ENCODE data around the gene CD300LG. TPM values are rescaled to one million over a fixed set of nuclear protein-coding genes. Genes with fewer than 3 reads are reported as not detected.

Gene CD300LG
- total RNA-seq, 1 donor from 2014 or later = not detected

- H3K4me3 Mint-ChIP-seq = no peak overlapping the region
- peaks cover 3% of the 10 kb centered on the region for H3K36me3 Mint-ChIP-seq
- H3K27me3 Mint-ChIP-seq = no peaks in the 10 kb centered on the region
- no peak for DNase-seq (ENCODE audit: extremely low spot score, unreplicated experiment)
- no peaks in the 10 kb centered on the region for H3K4me1 Mint-ChIP-seq (ENCODE audit: unreplicated experiment)
- H3K27ac Mint-ChIP-seq = no peak overlapping the region
- no peak for TF ChIP-seq CTCF (conservative IDR thresholded peaks at IDR 0.05)
- no peaks in the 10 kb centered on the region for H3K9me3 Mint-ChIP-seq
Observed at GRCh38 chr17:43817826-43818225, 29.1 kb upstream of the CD300LG start.

GRCh38 chr17:43818966-43819365, 28.0 kb upstream of the CD300LG start:
- Mint-ChIP-seq H3K36me3 (peaks cover 8% of the 10 kb centered on the region), H3K4me3 (no peak overlapping the region), H3K4me1 (ENCODE audit: unreplicated experiment) (no peaks in the 10 kb centered on the region), H3K27ac (no peak overlapping the region), H3K9me3 (no peaks in the 10 kb centered on the region), H3K27me3 (no peaks in the 10 kb centered on the region)
- TF ChIP-seq CTCF (conservative IDR thresholded peaks at IDR 0.05) = no peak
- no peak for DNase-seq (ENCODE audit: extremely low spot score, unreplicated experiment)

- H3K36me3 Mint-ChIP-seq = peaks cover 8% of the 10 kb centered on the region
- no peaks in the 10 kb centered on the region for H3K9me3 Mint-ChIP-seq
- H3K4me3 Mint-ChIP-seq = no peak overlapping the region
- no peak for DNase-seq (ENCODE audit: extremely low spot score, unreplicated experiment)
- H3K4me1 Mint-ChIP-seq (ENCODE audit: unreplicated experiment) = no peaks in the 10 kb centered on the region
- H3K27me3 Mint-ChIP-seq = no peaks in the 10 kb centered on the region
- H3K27ac Mint-ChIP-seq = no peak overlapping the region
- no peak for TF ChIP-seq CTCF (conservative IDR thresholded peaks at IDR 0.05)
Observed at GRCh38 chr17:43820759-43821158, 26.2 kb upstream of the CD300LG start.

- Mint-ChIP-seq H3K27me3 (no peaks in the 10 kb centered on the region), H3K4me1 (ENCODE audit: unreplicated experiment) (no peaks in the 10 kb centered on the region), H3K4me3 (no peak overlapping the region), H3K27ac (no peak overlapping the region), H3K9me3 (no peaks in the 10 kb centered on the region), H3K36me3 (peaks cover 8% of the 10 kb centered on the region)
- TF ChIP-seq CTCF (conservative IDR thresholded peaks at IDR 0.05) = no peak
- no peak for DNase-seq (ENCODE audit: extremely low spot score, unreplicated experiment)
Observed at GRCh38 chr17:43822570-43823190, 24.3 kb upstream of the CD300LG start.

GRCh38 chr17:43823350-43824084, 23.5 kb upstream of the CD300LG start:
- TF ChIP-seq CTCF (conservative IDR thresholded peaks at IDR 0.05) = no peak
- no peaks in the 10 kb centered on the region for H3K27me3 Mint-ChIP-seq
- no peaks in the 10 kb centered on the region for H3K9me3 Mint-ChIP-seq
- H3K27ac Mint-ChIP-seq = no peak overlapping the region
- no peak overlapping the region for H3K4me3 Mint-ChIP-seq
- peaks cover 8% of the 10 kb centered on the region for H3K36me3 Mint-ChIP-seq
- DNase-seq (ENCODE audit: extremely low spot score, unreplicated experiment) = no peak
- no peaks in the 10 kb centered on the region for H3K4me1 Mint-ChIP-seq (ENCODE audit: unreplicated experiment)
